CD4-positive, CD25-positive, alpha-beta regulatory T cell (primary cell): ENCODE measurements around the gene ALLC. TPM values are rescaled to one million over a fixed set of nuclear protein-coding genes. Genes with fewer than 3 reads are reported as not detected.
"Not testable (repeated sequence)": the region's sequence is repeated elsewhere in the genome, so short reads cannot be mapped to it uniquely, and the experiment has no call there.

ENCODE experiments used
- ATAC-seq, 2 donors: fragments of 150-1000 bp; cut with Tn5 transposase; one replicate each; pipeline ENCODE4 v1.10.0; 2021; ENCODE audit warnings: low read depth in 2 of 2, moderate number of reproducible peaks in 2 of 2, moderate library complexity in 1 of 2
- DNase-seq, 3 donors: peaks; one replicate each; pipeline versions ENCODE4 v3.0.0 to v3.0.0-alpha.2; 2012 to 2022; ENCODE audit warnings: mixed read lengths in 1 of 3
- H3K27ac ChIP-seq: one replicate; pipeline ENCODE4 v1.7.0; 2013; ENCODE audit warnings: mild to moderate bottlenecking, low read length; ENCODE audit not compliant: insufficient read depth, poor library complexity, severe bottlenecking
- H3K27me3 ChIP-seq: one replicate; pipeline ENCODE4 v1.7.0; 2013; ENCODE audit warnings: low read length; ENCODE audit not compliant: control insufficient read depth, insufficient read depth
- H3K36me3 ChIP-seq: one replicate; pipeline ENCODE4 v1.7.0; 2013; ENCODE audit warnings: mild to moderate bottlenecking, low read length, moderate library complexity; ENCODE audit not compliant: control insufficient read depth, insufficient read depth
- H3K4me1 ChIP-seq: 2 replicates; pipeline ENCODE4 v1.7.0; 2013; ENCODE audit warnings: mild to moderate bottlenecking, low read length; ENCODE audit not compliant: insufficient read depth, control insufficient read depth, poor library complexity, severe bottlenecking
- H3K4me3 ChIP-seq: one replicate; pipeline ENCODE4 v1.7.0; 2013; ENCODE audit warnings: low read depth, mild to moderate bottlenecking, low read length, moderate library complexity
- H3K9me3 ChIP-seq, 2 experiments: 1 replicate in 1 of 2; 2 replicates in 1 of 2; pipeline ENCODE4 v1.7.0; 2013; ENCODE audit warnings: low read length in 2 of 2, mild to moderate bottlenecking in 1 of 2, moderate library complexity in 1 of 2; ENCODE audit not compliant: control insufficient read depth in 2 of 2
- H3K27ac Mint-ChIP-seq, 3 donors: one replicate each; pipeline ENCODE4 v1.8.0; 2020 to 2022; ENCODE audit warnings: mild to moderate bottlenecking in 3 of 3, mixed read lengths in 3 of 3, moderate library complexity in 2 of 3
- H3K27me3 Mint-ChIP-seq: one replicate; pipeline ENCODE4 v1.8.0; 2022; ENCODE audit warnings: mild to moderate bottlenecking, mixed read lengths
- H3K36me3 Mint-ChIP-seq: one replicate; pipeline ENCODE4 v1.8.0; 2020; ENCODE audit warnings: mixed read lengths
- H3K4me1 Mint-ChIP-seq, 4 donors: one replicate each; pipeline ENCODE4 v1.8.0; 2020 to 2022; ENCODE audit warnings: mixed read lengths in 4 of 4, mild to moderate bottlenecking in 1 of 4
- H3K4me3 Mint-ChIP-seq, 4 donors: one replicate each; pipeline ENCODE4 v1.8.0; 2020 to 2022; ENCODE audit warnings: mild to moderate bottlenecking in 4 of 4, mixed read lengths in 4 of 4, moderate library complexity in 3 of 4
- H3K9me3 Mint-ChIP-seq, 7 donors: one replicate each; pipeline ENCODE4 v1.8.0; 2020 to 2022; ENCODE audit warnings: mixed read lengths in 7 of 7, mild to moderate bottlenecking in 3 of 7, moderate library complexity in 2 of 7
- polyA plus RNA-seq, 4 donors: library from polyadenylated mRNA; unstranded; fragments of 300-500 nt; fragmentation: Illumina TruSeq; gene quantifications; one replicate each; pipeline ENCODE4 v1.2.3, GENCODE V29; 2021
- total RNA-seq: library from RNA; stranded (reverse); gene quantifications from one replicate; pipeline ENCODE4 v1.2.3, GENCODE V29; 2022

ALLC gene
- total and polyA plus RNA-seq, 5 donors from 2014 or later: not detected

- ATAC-seq, H3K4me3 Mint-ChIP-seq, H3K4me1 Mint-ChIP-seq, H3K36me3 Mint-ChIP-seq, H3K4me1 ChIP-seq, H3K4me3 ChIP-seq, H3K27me3 ChIP-seq, H3K9me3 ChIP-seq, H3K27ac ChIP-seq, H3K36me3 ChIP-seq, DNase-seq, H3K27me3 Mint-ChIP-seq, H3K27ac Mint-ChIP-seq: not testable (repeated sequence)
- peaks cover 0 to 17% (median 0%) of the 10 kb centered on the region in 7 donors for H3K9me3 Mint-ChIP-seq
Measured at GRCh38 chr2:3619661-3620060, 38.3 kb upstream of the ALLC start.

GRCh38 chr2:3620834-3621233, 37.2 kb upstream of the ALLC start:
- Histone ChIP-seq H3K4me1 (no peaks in the 10 kb centered on the region), H3K27me3 (no peaks in the 10 kb centered on the region), H3K9me3 (no peaks in the 10 kb centered on the region), H3K36me3 (no peaks in the 10 kb centered on the region), H3K27ac (no peak overlapping the region), H3K4me3 (no peak overlapping the region)
- Mint-ChIP-seq H3K9me3 (peaks cover 0 to 13% (median 0%) of the 10 kb centered on the region in 7 donors), H3K4me1 (no peaks in the 10 kb centered on the region), H3K27ac (no peak overlapping the region), H3K36me3 (peaks cover 6% of the 10 kb centered on the region), H3K4me3 (no peak overlapping the region), H3K27me3 (peaks cover 5% of the 10 kb centered on the region)
- DNase-seq (no peak), ATAC-seq (no peak)

DNA sequence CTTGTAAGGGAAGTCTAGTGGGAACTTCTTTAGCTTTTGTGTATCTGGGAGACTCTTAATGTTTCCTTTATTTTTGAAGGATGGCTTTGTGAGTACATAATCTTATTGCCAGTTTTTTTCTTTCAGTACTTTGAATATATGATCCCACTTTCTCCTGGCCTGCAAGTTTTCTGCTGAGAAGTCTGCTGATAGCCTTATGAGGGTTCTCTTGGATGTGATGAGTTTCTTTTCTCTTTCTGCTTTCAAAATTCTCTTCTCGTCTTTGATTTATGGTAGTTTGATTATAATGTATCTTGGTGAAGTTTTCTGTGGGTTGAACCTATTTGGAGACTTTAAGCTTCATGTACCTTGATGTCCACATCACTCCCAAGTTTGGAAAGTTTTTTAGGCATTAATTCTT, 35.0 kb upstream of the ALLC start:
- H3K4me1 Mint-ChIP-seq: no peaks in the 10 kb centered on the region
- ATAC-seq: no peak
- Histone ChIP-seq H3K9me3 (no peaks in the 10 kb centered on the region), H3K4me1 (no peaks in the 10 kb centered on the region), H3K27me3 (no peaks in the 10 kb centered on the region), H3K27ac (no peak overlapping the region), H3K4me3 (no peak overlapping the region), H3K36me3 (no peaks in the 10 kb centered on the region)
- H3K4me3 Mint-ChIP-seq: no peak overlapping the region
- peaks cover 5% of the 10 kb centered on the region for H3K27me3 Mint-ChIP-seq
- no peak for DNase-seq
- H3K9me3 Mint-ChIP-seq: peaks cover 0 to 2% (median 0%) of the 10 kb centered on the region in 7 donors
- no peak overlapping the region for H3K27ac Mint-ChIP-seq
- peaks cover 6% of the 10 kb centered on the region for H3K36me3 Mint-ChIP-seq

- H3K4me3 Mint-ChIP-seq: no peak overlapping the region
- no peaks in the 10 kb centered on the region for H3K4me1 Mint-ChIP-seq
- H3K9me3 ChIP-seq: no peaks in the 10 kb centered on the region
- no peaks in the 10 kb centered on the region for H3K27me3 ChIP-seq
- H3K36me3 ChIP-seq: no peaks in the 10 kb centered on the region
- DNase-seq: no peak
- H3K4me3 ChIP-seq: no peak overlapping the region
- ATAC-seq: no peak
- H3K9me3 Mint-ChIP-seq: peaks cover 0 to 1% (median 0%) of the 10 kb centered on the region in 7 donors
- H3K4me1 ChIP-seq: no peaks in the 10 kb centered on the region
- no peak overlapping the region for H3K27ac ChIP-seq
- peaks cover 5% of the 10 kb centered on the region for H3K27me3 Mint-ChIP-seq
- no peak overlapping the region for H3K27ac Mint-ChIP-seq
- peaks cover 3% of the 10 kb centered on the region for H3K36me3 Mint-ChIP-seq
Measured at GRCh38 chr2:3624059-3624794, 33.8 kb upstream of the ALLC start.

DNA sequence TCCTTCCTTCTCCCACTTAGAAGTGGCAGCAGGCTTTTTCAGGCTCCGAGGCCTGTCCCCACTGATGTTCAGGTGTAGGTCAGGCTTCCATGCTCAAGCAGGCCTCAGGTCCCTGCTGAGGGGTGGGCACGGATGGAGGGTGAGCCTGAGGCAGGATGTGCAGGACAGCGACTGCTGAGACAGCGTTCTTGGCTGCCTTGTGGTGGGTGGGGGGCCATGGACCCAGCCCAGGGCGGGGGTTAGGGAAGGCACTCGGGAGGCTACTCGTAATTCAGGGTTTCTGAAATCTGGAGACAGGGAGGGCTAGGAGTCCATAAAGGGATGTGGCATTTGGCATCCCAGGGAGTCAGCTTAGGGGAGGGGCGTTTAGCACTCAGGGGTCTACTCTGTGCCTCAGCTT, 32.8 kb upstream of the ALLC start:
- no peak overlapping the region for H3K27ac ChIP-seq
- Mint-ChIP-seq H3K4me1 (no peaks in the 10 kb centered on the region), H3K9me3 (peaks cover 0 to 2% (median 0%) of the 10 kb centered on the region in 7 donors), H3K4me3 (no peak overlapping the region), H3K27me3 (peaks cover 5% of the 10 kb centered on the region), H3K36me3 (peaks cover 3% of the 10 kb centered on the region), H3K27ac (no peak overlapping the region)
- H3K36me3 ChIP-seq: no peaks in the 10 kb centered on the region
- ATAC-seq (no peak), DNase-seq (no peak)
- H3K27me3 ChIP-seq: no peaks in the 10 kb centered on the region
- no peaks in the 10 kb centered on the region for H3K9me3 ChIP-seq
- H3K4me3 ChIP-seq: no peak overlapping the region
- H3K4me1 ChIP-seq: no peaks in the 10 kb centered on the region

- Mint-ChIP-seq H3K27me3 (peaks cover 5% of the 10 kb centered on the region), H3K36me3 (peaks cover 3% of the 10 kb centered on the region), H3K4me1 (no peaks in the 10 kb centered on the region), H3K4me3 (no peak overlapping the region), H3K27ac (no peak overlapping the region), H3K9me3 (peaks cover 0 to 2% (median 0%) of the 10 kb centered on the region in 7 donors)
- Histone ChIP-seq H3K4me3 (no peak overlapping the region), H3K9me3 (no peaks in the 10 kb centered on the region), H3K27me3 (no peaks in the 10 kb centered on the region), H3K27ac (no peak overlapping the region), H3K36me3 (no peaks in the 10 kb centered on the region), H3K4me1 (no peaks in the 10 kb centered on the region)
- DNase-seq (no peak), ATAC-seq (no peak)
Measured at GRCh38 chr2:3626118-3626811, 31.7 kb upstream of the ALLC start.

DNA sequence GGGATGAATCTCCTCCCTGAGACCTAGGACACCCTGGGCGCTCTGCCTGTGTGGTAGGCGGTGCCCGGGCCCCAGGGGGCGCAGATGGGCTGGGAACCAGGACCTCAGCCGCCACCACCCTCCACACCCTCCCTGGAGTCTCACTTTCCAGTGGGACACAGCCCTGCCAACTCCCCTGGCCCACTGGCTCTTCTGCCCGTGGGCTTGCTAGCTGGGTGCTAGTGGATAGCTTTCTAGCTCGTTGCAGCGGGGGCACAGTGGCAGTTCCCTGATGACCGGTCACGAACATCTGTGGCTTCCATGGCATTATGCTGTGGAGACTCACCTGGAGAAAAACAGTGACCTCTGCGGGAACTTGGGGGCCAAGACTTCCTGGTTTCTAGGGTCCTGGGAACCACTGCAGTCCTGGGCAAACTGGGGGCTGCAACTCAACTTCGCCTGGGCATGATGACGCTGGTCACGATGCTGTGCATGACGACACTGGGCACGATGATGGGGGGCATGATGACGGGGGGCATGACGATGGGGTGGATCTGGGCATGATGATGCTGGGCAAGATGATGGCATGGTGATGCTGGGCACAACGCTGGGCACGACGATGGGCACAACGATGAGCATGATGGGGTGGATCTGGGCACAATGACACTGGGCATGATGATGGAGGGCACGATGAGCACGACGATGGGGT, 31.0 kb upstream of the ALLC start:
- H3K9me3 Mint-ChIP-seq: peaks cover 0 to 2% (median 0%) of the 10 kb centered on the region in 7 donors
- Histone ChIP-seq H3K9me3 (no peaks in the 10 kb centered on the region), H3K4me3 (no peak overlapping the region), H3K36me3 (no peaks in the 10 kb centered on the region), H3K27ac (no peak overlapping the region), H3K4me1 (no peaks in the 10 kb centered on the region), H3K27me3 (no peaks in the 10 kb centered on the region)
- H3K36me3 Mint-ChIP-seq: peaks cover 3% of the 10 kb centered on the region
- DNase-seq (no peak), ATAC-seq (no peak)
- H3K4me1 Mint-ChIP-seq: no peaks in the 10 kb centered on the region
- H3K27me3 Mint-ChIP-seq: peaks cover 5% of the 10 kb centered on the region
- no peak overlapping the region for H3K27ac Mint-ChIP-seq
- H3K4me3 Mint-ChIP-seq: no peak overlapping the region
